Retinal pigment epithelial cell (primary cell): ENCODE data around the gene PRKAG2.

Source experiments
- DNase-seq: peaks from one replicate; pipeline ENCODE4 v3.0.0-alpha.2; 2010; ENCODE audit warnings: low read depth
- H3K4me3 ChIP-seq: 2 replicates; pipeline ENCODE4 v1.5.1; 2011; ENCODE audit warnings: mild to moderate bottlenecking, low read length, control low read depth, moderate library complexity
- TF ChIP-seq, protein P1 (sequence below): conservative IDR thresholded peaks from 2 replicates; pipeline ENCODE4 v1.5.1; 2011; ENCODE audit warnings: low read depth, low read length, control low read depth, inconsistent platforms

Gene PRKAG2

DNA sequence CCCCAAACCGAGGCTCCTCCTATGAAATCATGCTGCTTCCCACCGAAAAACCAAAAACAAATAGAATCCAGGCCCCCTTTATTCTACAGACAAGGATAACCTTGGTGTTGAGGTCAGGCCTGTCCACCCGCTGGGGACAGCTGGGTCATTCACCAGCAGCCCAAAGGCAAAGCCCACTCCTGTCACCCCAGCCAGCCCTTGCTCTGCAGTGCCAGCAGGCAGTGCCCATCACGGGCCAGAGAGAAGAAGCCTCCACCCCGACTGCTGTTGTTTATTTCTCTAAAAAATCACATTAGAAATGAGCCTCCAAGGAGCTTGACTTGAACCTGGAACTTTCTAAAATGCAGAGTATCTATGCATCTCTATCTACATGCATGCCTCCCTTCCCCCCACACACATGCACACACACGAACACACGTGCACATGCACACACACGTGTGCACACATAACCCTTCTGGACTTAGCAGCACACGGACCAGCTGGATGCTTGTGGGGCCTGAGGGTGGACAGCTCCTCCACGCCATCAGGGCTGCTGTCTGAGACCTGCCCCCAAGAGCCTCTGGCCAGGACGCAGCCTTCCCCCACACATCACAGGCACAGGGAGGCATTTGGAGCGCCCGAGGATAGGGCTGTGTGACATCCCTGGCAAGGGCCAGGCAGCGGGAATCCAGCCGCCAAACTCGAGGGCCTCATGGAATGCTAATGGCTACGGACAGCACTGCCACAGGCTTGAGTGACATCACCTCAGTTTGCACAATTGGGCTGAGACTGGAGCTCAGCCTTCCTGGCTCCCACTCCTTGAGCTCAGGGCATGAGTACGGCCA is 22.8 kb downstream of the PRKAG2 start:
- no peak for DNase-seq
- no peak overlapping the region for H3K4me3 ChIP-seq
- TF ChIP-seq, protein P1, sequence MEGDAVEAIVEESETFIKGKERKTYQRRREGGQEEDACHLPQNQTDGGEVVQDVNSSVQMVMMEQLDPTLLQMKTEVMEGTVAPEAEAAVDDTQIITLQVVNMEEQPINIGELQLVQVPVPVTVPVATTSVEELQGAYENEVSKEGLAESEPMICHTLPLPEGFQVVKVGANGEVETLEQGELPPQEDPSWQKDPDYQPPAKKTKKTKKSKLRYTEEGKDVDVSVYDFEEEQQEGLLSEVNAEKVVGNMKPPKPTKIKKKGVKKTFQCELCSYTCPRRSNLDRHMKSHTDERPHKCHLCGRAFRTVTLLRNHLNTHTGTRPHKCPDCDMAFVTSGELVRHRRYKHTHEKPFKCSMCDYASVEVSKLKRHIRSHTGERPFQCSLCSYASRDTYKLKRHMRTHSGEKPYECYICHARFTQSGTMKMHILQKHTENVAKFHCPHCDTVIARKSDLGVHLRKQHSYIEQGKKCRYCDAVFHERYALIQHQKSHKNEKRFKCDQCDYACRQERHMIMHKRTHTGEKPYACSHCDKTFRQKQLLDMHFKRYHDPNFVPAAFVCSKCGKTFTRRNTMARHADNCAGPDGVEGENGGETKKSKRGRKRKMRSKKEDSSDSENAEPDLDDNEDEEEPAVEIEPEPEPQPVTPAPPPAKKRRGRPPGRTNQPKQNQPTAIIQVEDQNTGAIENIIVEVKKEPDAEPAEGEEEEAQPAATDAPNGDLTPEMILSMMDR, result no peak

DNA sequence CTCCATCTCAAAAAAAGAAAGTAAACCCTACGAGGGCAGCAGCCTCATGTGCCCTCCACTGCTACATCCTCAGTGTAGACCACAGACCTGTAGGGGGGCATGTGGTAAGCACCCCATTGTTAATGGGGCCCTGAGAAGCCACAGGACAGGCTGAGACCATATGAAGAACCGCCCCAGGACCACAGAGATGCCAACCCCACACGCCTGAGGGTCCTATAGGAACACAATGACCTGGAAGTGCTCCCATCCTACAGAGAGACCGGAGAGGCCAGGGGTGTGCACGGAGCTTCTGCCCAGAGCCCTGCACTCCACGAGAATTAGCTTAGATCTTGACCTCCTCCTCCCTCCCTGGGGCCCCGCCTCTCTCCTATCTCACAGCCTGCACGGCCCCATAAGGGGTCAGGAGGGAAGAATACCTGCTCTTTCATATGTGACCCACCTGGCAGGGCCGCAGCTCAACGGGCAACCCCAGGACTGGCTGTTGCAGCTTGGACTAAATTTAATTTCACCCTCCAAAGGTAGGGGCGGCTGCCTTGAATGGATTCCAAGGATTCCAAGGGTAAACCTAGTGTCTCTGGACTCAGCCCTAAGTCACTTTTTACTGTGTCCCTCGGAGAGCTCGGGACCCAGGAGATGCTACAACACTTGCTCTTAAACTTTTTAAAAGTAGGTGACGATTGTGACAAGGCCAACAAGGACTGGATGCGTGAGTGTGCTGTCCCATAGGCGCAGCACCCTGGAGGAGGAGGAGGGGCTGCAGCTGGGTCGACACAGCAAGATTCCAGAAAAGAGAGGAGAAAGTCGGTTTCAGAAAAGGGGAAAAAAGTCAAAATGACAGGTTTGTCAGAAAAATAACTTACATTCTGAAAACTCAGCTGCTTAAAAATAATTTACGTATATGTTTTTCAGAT is 24.2 kb downstream of the PRKAG2 start:
- H3K4me3 ChIP-seq, result no peak overlapping the region
- no peak for DNase-seq
- TF ChIP-seq, protein P1, result no peak

- DNase-seq, result no peak
- TF ChIP-seq, protein P1, result no peak
- no peak overlapping the region for H3K4me3 ChIP-seq
These were observed 25.1 kb downstream of the PRKAG2 start for GRCh38 chr7:151851782-151852181.

DNA sequence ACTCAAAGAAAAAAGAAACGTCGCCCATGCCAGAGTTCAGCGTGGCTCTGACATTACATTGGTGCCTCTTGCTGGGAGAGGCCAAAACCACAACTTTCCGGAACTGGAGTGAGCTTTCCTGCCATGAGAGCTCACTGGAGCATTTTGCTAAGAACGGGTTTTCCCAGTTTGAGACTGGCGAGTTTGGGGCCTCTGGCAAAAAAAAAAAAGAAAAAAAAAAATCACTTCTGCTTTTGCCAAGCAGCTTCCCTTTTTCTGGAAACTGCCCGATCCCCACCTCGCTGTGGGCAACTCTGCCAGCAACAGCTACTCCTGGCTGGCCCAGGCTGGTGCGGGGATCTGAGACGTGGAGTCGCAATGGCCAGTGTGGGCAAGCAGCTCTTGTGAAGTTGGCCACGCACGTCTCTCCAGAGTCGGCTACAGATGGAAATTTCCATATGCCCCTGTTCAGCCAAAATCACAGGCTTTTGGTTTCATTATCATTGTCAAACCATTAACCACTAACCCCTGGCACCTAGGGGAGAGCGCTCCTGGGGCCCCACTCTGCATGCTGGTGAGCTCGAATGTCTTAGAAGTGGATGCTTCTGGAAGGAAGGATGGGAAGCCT is 25.7 kb downstream of the PRKAG2 start:
- no peak for DNase-seq
- no peak overlapping the region for H3K4me3 ChIP-seq
- TF ChIP-seq, protein P1, result no peak

- TF ChIP-seq, protein P1, result no peak
- no peak overlapping the region for H3K4me3 ChIP-seq
- DNase-seq, result no peak
These were observed 26.3 kb downstream of the PRKAG2 start for GRCh38 chr7:151850491-151851124.

DNA sequence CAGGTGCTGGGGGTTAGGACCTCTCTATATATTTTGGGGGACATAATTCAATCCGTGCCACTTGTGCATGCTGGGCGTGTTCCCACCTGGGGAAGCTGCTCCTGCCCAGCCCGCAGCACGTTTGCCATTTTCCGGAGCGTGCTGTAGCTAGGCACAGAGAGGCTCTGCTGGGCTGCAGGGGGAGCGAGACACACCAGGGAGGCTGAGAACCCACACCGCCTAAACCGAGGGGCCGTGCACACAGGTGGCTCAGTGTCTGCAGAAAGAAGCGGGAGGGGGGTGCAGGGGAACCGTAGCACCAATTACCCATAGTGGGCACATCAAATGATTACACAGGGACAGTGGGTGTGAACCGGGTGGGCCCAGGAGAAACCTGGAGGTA is 27.0 kb downstream of the PRKAG2 start:
- TF ChIP-seq, protein P1, result no peak
- no peak overlapping the region for H3K4me3 ChIP-seq
- no peak for DNase-seq
